Renal cortical epithelial cell (primary cell): ENCODE data around the gene INSM1. TPM values are rescaled to one million over a fixed set of nuclear protein-coding genes. Genes with fewer than 3 reads are reported as not detected.

Experiments
- DNase-seq: peaks from one replicate; pipeline ENCODE4 v3.0.0-alpha.2; 2011; ENCODE audit warnings: low read depth
- total RNA-seq: library from RNA; depleted of rRNA; stranded (reverse); fragments of >200 nt; gene quantifications from 2 replicates; pipeline ENCODE4 v1.2.3, GENCODE V29; 2014

INSM1 gene
- total RNA-seq, 1 donor from 2014 or later = not detected

DNA sequence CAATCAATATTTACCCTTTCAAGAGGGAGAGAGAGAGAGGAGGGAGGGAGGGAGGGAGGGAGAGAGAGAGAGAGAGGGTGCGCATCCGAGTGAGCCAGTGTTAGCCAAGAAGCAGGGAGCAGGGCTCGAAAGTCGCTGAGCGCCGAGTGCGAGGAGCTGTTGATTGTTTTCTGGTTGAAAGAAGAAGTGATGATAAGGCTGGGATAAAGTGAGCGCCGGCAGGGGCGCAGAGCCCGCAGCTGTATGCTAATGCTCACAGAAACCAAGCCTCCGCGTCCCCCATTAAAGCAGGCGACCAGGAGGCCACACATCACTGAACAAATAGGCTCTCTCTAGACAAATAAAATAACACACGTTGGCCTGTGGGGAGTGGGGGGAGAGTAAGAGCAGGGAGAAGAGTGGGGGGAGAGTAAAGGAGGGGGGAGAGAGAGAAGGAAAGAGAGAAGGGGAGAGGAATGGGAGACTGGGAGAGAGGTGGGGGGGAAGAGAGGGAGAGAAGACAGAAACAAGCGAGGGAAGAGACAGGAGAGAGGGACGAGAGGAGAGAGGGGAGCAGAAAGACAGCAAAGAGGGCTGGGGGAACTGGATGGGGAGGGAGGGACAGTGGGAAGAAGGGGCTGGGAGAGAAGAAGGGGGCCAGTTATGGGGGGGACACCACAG lies 5.0 kb upstream of the INSM1 start:
- no peak for DNase-seq

DNA sequence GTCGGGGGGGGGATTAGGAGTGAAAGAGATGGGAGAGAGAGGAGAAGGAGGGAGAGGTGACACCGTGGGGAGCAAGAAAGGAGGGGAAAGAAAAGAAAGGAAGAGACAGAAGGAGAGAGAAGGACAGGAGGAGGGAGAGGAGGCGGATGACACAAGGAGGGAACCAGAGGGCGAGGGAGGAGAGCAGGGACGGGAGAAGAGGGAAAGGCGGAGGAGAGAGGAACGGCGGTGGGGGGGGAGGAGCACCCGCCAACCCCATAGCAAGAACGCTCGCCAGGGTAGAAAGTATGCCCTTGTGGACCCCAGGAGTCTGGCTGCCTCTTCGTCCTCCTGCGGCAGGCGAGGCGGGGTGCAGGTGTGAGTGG lies 4.5 kb upstream of the INSM1 start:
- no peak for DNase-seq

DNA sequence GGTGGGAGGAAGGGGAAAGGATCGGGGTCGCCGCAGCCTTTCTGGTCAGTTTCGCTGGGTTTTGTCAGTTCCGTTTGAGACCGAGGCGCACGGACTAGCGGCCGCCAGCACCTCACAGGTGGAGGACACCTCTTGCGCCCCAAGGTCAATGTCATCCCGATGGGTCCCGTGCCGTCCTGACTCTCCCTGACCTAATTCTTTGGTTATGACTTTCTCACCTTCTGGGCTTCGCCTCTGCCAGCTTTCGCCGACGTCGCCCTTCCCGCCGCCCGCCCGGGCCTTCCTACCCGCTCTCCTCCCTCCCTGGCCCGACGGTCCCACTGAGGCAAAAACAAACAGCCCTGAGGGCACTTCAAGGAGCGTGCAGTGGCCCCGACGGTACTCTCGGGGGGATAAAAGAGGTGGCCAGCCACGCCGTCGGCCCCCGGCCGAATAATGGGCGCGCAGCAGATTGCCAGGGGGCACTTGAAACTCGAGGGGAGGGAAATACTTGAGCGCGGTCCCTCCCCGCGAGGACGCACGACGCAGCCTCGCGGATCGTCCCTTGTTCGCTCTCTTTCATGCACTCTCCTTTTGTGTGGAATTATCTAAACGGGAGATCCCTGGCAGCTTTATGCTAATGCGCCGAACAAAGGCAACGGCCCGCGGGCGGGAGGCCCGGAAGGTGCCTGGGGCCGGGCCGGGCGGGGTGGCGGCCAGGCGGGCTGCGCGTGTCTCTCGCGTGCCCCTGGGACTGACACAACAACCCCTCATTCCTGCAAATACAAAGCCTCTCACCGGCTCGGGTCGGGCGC lies 3.9 kb upstream of the INSM1 start:
- no peak for DNase-seq

DNA sequence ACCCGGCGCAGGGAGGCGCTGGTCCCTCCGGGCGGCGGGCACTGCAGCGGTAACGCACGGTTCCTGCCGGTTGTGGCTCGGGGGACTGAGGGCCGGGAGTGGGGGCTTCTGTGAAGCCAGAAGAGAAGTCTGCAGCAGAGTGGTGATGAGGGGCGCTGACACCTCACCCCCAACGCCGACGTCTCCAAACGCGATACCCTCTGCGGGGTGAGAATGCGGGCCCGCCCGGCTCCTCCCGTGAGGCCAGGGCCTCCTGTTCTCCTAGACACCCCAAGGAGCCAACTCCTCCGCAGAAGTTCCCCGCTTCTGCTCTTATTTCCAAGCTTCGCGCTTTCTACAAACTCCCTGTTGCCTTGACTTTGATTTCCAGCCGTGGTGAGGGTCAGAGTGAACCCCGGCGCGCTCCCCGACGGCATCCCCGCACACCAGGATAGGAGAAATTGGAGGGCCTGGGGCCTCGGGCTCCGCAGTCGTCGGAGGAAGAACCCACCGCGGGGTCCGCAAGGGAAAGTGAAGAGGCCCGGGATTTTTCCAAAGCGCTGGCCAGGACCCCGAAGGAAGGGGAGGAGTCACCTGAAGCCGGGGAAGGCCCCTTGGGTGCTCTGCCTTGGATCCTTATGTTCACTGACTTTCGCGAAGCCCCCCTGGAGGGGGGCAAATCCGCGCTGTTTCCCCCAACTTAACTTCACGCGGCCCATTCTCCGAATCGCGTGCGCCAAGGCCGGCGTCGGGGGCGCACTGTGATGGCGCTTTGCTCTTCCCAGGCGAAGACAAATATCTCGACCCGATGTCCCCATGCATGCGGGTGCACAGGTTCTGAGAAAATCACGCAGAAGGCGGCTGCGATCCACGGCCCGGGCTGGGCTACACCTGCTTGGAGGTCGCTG lies 3.1 kb upstream of the INSM1 start:
- DNase-seq = no peak

DNA sequence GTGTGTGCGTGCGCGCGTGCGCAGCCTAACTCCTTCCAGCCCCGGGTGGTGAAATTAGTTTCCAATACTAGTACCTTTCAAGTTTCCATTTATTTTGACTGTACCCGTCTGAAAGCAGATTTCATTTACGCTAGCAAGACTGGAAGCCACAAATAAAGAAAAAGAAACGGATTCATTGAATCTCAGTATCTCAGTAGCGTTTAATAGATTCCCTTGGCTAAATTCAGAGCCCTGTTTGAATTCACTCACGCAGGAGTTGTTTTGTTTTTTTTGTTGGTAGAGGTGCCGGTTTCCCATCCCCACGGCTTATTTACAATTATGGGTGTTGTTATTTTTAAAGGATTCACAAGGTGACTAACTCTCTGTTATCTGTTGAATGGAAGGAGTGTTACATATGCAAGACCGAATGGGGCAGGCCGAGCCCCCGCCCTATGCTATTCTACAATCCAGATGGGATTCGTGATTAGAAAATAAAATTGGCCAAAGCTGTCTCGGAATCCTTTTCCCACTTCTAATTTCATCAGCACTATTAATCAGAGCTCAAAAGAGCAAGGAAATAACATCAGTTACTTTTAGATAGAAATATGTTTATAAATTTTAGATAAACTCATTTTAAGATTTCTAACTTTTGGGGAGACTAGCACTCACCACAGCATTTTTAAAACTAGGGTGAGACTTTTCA lies 2.3 kb upstream of the INSM1 start:
- DNase-seq = no peak

DNA sequence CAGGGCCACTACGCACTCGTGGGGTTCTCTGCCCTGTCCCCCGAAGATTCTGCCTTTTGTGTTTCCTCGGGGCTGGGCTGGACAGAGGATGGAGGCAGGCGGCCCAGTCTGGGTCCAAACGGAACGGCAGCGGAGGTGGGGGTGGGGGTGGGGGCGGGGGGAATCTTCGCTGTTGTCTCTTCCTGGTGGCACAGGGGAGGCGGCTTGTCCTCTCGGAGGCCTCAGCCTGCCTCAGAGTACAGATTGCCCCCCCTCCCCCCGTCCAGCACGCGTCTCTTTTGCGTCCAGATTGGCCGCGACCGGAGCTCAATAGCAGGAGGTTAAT lies 1.4 kb upstream of the INSM1 start:
- no peak for DNase-seq

DNA sequence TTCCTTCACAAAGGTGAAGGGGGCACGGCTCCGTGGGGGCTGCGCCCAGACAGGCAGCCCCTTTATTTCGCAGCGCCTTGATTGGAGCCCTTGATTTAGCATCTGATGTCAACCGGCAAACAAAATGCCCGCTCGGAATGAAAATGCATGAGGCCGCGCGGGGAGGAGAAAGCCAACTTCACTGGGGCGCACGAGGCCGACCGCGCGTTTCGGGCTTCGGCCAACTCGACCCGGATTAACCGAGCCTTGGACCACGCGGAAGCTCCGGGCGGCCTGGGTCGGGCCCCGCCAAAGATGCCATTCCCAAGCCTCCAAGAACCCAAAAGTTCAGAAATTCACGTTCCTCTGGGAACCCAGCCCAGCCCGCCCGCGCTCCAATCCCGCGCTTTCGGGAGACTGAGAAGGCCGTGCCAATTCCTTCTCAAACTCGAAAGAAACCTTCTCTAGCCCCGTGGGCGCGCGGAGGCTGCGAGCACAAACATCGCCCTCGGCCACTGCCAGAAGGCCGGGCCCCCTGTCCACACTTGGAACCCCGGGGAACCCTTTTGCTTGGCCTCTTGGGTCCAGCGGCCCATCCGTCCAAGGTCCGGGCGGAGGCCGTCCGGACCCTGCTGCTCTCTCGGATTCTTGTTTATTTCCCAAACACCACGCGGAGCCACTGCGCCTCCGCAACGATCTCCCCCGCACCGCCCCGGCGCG lies 879 bp upstream of the INSM1 start:
- no peak for DNase-seq

DNA sequence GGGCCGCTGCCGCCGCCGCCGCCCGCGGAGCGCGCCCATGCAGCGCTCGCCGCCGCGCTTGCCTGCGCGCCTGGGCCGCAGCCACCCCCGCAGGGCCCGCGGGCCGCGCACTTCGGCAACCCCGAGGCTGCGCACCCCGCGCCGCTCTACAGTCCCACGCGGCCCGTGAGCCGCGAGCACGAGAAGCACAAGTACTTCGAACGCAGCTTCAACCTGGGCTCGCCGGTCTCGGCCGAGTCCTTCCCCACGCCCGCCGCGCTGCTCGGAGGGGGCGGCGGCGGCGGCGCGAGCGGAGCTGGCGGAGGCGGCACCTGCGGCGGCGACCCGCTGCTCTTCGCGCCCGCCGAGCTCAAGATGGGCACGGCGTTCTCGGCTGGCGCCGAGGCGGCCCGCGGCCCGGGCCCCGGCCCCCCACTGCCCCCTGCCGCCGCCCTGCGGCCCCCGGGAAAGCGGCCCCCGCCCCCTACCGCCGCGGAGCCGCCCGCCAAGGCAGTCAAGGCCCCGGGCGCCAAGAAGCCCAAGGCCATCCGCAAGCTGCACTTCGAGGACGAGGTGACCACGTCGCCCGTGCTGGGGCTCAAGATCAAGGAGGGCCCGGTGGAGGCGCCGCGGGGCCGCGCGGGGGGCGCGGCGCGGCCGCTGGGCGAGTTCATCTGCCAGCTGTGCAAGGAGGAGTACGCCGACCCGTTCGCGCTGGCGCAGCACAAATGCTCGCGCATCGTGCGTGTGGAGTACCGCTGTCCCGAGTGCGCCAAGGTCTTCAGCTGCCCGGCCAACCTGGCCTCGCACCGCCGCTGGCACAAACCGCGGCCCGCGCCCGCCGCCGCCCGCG lies 730 bp downstream of the INSM1 start:
- no peak for DNase-seq

DNA sequence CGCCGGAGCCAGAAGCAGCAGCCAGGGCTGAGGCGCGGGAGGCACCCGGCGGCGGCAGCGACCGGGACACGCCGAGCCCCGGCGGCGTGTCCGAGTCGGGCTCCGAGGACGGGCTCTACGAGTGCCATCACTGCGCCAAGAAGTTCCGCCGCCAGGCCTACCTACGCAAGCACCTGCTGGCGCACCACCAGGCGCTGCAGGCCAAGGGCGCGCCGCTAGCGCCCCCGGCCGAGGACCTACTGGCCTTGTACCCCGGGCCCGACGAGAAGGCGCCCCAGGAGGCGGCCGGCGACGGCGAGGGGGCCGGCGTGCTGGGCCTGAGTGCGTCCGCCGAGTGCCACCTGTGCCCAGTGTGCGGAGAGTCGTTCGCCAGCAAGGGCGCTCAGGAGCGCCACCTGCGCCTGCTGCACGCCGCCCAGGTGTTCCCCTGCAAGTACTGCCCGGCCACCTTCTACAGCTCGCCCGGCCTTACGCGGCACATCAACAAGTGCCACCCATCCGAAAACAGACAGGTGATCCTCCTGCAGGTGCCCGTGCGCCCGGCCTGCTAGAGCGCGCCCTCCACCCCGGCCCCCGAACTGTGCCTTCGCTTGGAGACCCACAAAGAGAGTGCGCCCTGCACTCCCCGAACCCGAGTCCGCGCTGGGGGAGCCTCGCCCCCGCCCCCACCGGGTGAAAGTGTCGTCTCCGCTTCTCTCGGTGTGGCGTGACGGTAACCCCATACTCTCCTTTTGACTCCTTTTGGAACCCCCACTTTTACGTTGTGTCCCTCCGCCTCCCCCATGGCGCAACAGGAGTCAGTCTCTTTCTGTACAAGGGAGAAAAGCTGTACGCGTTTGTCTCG lies 1.6 kb downstream of the INSM1 start:
- no peak for DNase-seq

DNA sequence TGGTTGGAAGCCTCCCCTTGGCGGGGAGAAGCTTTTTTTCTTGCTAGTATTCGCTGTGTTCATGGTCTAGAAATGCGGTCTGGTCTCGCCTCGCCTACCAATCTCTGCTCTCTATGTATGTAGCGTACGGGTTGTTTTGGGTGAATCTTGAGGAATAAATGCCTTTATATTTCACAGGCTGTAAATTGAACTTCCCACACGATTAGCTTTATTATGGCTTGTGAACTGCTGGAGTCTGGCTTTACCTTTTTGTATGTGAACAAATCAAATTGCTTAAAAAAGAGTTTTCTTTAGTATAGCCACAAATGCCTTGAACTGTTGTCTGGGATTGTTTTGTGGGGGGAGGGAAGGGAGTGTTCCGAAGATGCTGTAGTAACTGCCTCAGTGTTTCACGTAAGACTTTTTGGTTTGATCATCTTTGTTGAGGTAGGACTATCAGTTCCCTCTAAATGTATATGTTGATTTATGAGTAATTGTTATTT lies 2.2 kb downstream of the INSM1 start:
- DNase-seq = no peak

DNA sequence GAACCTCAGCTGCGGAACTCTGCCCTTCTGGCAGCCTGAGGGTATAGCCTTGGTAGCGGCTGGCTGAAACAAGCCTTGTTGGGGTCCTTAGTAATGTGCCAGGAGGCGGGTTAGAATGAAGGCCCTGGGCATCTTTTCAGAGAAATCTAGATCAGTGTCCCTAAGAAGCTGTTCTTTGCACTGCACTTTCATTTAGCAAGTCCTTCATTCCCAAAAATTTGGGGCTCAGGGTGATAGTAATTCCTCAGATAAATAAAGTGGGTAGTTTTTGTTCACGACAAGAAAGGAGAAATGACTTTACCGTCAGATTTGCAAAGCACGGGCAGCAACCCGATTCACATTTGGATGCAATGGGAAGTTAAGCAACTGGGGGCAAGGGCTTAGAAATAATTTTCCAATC lies 3.2 kb downstream of the INSM1 start:
- no peak for DNase-seq

DNA sequence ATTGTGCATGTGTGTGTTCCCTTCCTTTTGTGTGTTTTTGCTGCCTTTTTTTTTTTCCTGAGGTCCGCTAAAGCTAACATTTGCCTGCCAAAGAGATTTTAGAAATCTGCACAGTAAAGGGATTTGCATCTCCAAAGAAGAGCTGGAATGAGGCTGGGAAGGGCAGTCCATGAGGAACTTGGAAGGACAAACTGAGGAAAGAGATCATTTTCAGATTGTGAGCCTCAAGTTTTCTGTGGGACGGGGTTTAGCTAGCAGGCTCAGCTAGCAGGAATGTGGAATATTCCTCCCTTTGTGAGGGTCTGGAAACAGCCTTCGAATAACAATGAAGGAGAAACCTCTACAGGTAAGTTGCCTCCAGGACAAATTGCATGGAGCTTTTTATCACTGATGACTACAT lies 3.8 kb downstream of the INSM1 start:
- DNase-seq = no peak

DNA sequence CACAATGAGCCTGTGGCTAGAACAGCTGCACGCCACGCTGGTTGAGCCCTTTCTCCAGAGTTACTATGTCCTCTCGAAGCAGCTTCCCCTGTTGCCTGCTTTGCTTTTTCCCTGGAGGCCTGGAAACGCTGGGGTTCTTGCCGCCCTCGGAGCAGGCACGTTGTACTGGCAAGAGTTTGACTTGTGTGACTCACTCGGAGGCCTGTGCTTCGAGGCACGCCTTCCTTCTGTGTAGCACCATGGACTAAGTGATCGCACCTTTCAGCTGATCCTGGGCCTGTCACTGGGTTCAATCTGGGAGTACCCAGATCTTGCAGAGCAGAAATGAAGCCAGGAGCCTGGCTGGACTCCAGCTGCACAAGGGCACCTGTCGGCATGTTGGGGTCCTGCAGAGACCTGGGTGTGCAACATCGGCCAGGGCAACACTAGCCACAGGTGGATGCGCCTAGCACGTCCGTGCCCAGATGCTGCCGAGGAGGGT lies 5.2 kb downstream of the INSM1 start:
- peak; percentile 9 for DNase-seq

DNA sequence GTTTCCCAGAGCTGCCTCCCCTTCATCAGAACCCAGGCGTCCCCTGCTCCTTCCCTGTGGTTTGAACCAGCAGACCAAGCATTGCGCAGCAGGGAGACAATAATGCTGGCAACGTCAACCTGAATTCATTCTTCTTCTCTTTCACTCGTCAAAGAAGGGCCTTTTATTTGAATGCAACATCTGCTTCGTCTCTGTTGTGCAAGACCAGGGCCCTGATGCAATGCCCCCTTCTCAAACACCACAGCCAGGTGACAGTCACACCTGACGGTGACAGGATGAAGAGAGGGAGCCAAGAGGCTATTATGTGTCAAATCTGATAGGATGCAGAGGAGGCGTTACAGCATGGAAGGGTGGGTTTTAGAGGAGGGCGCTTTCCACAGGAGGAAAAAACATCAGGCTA lies 8.0 kb downstream of the INSM1 start:
- no peak for DNase-seq

DNA sequence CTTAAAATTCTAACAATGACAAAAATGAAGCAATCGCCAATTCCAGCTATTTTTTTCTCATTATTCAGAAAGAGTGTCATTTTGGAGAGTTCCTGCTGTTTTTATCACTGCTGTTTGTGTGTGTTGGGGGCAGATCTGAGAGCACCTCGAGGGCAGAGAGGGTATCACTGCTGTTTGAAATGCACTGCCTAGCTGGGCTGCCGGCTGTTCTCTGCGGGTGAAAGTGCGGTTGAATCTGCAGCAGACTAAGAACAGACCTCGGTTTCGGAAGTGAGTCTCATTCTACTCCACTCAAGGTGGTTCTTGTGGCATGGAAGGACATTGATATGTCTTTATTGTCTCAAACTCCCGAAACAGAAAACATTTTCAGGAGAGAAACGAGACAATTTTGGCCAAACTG lies 18.3 kb downstream of the INSM1 start:
- DNase-seq = no peak

DNA sequence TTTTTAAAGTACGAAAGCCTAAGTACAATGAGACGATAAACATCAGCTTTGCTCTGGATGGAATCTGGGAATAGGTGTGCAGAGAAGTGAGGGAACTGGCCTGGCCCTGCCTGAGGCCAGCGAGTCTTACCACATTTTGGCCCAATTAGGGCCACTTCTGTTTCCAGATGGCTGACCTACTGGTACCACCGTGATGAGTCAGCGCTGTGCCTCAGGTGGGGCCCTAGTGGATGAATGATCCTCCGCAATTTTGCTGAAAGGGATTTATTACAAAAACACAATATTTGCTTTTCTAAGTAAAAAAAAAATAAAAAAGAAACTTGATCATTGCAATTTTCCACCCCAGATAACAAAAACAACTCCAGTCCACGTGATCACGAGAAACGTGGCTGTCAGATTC lies 22.5 kb downstream of the INSM1 start:
- no peak for DNase-seq

DNA sequence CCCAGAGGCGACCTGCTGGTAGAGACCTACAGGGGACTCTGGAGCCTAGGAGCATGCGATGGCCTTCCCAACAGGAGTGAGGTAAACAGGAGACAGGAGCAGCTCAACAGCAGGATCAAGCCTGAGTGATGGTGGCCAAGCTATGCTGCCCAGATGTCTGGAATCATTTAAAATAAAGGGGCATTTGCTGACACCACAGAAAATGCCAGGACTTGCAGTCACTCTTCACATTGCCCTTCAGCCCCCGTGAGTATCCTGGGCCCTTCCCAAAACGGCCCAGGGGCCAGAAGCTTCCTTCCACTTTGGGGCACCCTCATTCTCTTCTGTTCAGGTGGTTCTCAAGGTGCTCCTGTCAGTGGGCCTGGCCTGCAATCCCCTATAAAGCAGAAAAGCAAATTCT lies 23.2 kb downstream of the INSM1 start:
- no peak for DNase-seq

DNA sequence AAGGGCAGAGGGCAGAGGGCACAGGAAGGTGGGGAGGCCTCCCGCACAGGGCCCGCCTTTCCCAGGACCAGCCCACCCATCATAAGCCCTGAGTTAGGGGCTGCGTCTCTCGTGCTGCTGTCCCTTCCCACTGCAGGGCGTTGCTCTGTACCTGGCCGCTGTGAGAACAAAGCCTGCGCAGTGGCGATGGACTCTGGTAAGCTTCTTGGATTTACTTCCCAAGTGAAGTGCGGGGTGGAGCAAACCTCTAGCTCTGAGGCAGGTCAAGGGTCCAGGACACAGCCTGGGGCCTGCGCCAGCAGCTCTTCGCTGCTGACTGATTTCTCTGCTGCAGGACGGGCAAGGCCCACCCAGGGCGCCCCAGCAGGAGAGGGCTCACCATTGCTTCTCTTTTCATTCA lies 23.9 kb downstream of the INSM1 start:
- no peak for DNase-seq
